Prostate gland (tissue), 2 donors: Measurements from ENCODE around the gene LPCAT3. TPM values are rescaled to one million over a fixed set of nuclear protein-coding genes. Genes with fewer than 3 reads are reported as not detected.

ENCODE experiments used
- DNase-seq: peaks from one replicate; pipeline ENCODE4 v3.0.0-alpha.2; 2019; ENCODE audit warnings: low spot score
- H3K27ac ChIP-seq, 2 donors: fragments of 200-600 bp; sonication (generic); 2 replicates each; pipeline ENCODE4 v1.5.1; 2017 to 2019
- H3K27me3 ChIP-seq: fragments of 200-600 bp; sonication (generic); replicated peaks from 2 replicates; pipeline ENCODE4 v1.5.1; 2019; ENCODE audit not compliant: insufficient read depth
- H3K36me3 ChIP-seq, 2 donors: fragments of 200-600 bp; sonication (generic); 1 replicate in 1 of 2; 2 replicates in 1 of 2; pipeline versions ENCODE4 v1.5.1 to v1.8.1; 2017 to 2019
- H3K4me1 ChIP-seq: fragments of 200-600 bp; sonication (generic); replicated peaks from 2 replicates; pipeline ENCODE4 v1.5.1; 2019
- H3K4me3 ChIP-seq, 2 donors: fragments of 200-600 bp; sonication (generic); 2 replicates each; pipeline ENCODE4 v1.5.1; 2017 to 2019
- H3K9me3 ChIP-seq: fragments of 200-600 bp; sonication (generic); 2 replicates; pipeline ENCODE4 v1.5.1; 2017
- POLR2A ChIP-seq: fragments of 450-650 bp; IDR thresholded peaks from one replicate; pipeline ENCODE4 v1.6.1; 2016; ENCODE audit warnings: antibody characterized with exemption, mild to moderate bottlenecking
- POLR2AphosphoS5 ChIP-seq: sonication (generic); formaldehyde crosslinking; IDR thresholded peaks from one replicate; pipeline ENCODE4 v1.6.1; 2017; ENCODE audit warnings: antibody characterized with exemption
- WGBS: methylation state at CpG from one replicate; pipeline ENCODE4 v1.1.5; 2018; 5-methylcytosine and 5-hydroxymethylcytosine counted together
- intact Hi-C: fragments of 100-400 bp; cut with DNase I; formaldehyde crosslinking; loops from one replicate; pipeline ENCODE4 v1.14.2; 2022
- total RNA-seq, 2 donors: library from RNA; depleted of rRNA; stranded (reverse); fragments of >200 nt; gene quantifications; one replicate each; pipeline ENCODE4 v1.1.0, GENCODE V29; 2016
- TF ChIP-seq, protein P1 (sequence below), 4 experiments: fragments of 200-600 bp in 2 of 4; fragments of 450-650 bp in 2 of 4; sonication (generic) in 2 of 4; IDR thresholded peaks; 1 replicate in 3 of 4; 2 replicates in 1 of 4; pipeline ENCODE4 v1.5.1; 2016 to 2019; ENCODE audit warnings: antibody characterized with exemption in 4 of 4, mild to moderate bottlenecking in 2 of 4, moderate library complexity in 2 of 4

LPCAT3 gene
- total RNA-seq, 2 donors from 2014 or later, result 59.9 to 86.9 TPM

DNA sequence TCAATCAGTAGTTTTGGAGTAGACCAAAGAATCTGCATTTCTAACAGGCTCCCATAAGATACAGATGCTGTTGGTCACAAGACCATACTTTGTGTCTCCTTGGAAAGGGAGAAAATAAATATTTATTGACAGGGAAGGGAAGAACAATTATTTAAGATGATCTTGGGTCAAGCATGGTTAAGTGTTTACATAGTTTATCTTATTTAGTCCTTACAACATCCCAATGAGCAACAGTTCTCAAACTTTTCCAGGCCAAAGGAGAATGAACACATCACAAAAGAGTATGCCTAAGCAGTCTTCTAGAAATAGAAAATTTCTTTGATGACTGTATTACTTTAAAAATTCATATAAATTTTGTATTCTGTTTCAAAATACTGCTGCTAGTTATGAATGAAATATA, 8.8 kb downstream of the LPCAT3 start:
- no peak for DNase-seq
- intact Hi-C loops, result no loop called here
- TF ChIP-seq POLR2AphosphoS5, result no peak
- TF ChIP-seq, protein P1, sequence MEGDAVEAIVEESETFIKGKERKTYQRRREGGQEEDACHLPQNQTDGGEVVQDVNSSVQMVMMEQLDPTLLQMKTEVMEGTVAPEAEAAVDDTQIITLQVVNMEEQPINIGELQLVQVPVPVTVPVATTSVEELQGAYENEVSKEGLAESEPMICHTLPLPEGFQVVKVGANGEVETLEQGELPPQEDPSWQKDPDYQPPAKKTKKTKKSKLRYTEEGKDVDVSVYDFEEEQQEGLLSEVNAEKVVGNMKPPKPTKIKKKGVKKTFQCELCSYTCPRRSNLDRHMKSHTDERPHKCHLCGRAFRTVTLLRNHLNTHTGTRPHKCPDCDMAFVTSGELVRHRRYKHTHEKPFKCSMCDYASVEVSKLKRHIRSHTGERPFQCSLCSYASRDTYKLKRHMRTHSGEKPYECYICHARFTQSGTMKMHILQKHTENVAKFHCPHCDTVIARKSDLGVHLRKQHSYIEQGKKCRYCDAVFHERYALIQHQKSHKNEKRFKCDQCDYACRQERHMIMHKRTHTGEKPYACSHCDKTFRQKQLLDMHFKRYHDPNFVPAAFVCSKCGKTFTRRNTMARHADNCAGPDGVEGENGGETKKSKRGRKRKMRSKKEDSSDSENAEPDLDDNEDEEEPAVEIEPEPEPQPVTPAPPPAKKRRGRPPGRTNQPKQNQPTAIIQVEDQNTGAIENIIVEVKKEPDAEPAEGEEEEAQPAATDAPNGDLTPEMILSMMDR (IDR thresholded peaks at IDR 0.05), result no peak
- no peak for TF ChIP-seq POLR2A
- Histone ChIP-seq H3K27me3 (no peaks in the 10 kb centered on the region), H3K9me3 (no peaks in the 10 kb centered on the region), H3K27ac (no peak overlapping the region), H3K4me3 (no peak overlapping the region), H3K4me1 (no peaks in the 10 kb centered on the region), H3K36me3 (no peaks in the 10 kb centered on the region)

DNA sequence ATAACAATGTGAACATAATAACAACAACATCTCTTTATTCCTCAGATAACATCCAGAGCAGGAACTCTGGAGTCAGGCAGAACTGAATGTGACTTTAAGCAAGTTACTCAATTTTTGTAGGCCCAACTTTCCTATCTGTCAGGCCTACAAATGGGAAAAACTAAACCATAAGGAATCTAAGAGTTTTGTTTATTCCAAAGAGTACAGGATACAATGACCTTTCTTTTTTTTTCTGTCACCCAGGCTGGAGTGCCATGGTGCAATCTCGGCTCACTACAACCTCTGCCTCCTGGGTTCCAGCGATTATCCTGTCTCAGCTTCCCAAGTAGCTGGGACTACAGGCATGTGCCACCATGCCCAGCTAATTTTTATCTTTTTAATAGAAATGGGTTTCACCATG, 9.4 kb downstream of the LPCAT3 start:
- H3K9me3 ChIP-seq, result no peaks in the 10 kb centered on the region
- 98% methylated on average over 2 of the region's 2 CpGs for WGBS
- H3K4me1 ChIP-seq, result no peaks in the 10 kb centered on the region
- TF ChIP-seq POLR2AphosphoS5 (no peak), POLR2A (no peak)
- TF ChIP-seq, protein P1 (IDR thresholded peaks at IDR 0.05), result no peak
- DNase-seq, result no peak
- no peaks in the 10 kb centered on the region for H3K27me3 ChIP-seq
- intact Hi-C loops, result no loop called here
- no peak overlapping the region for H3K4me3 ChIP-seq
- no peak overlapping the region for H3K27ac ChIP-seq
- no peaks in the 10 kb centered on the region for H3K36me3 ChIP-seq

DNA sequence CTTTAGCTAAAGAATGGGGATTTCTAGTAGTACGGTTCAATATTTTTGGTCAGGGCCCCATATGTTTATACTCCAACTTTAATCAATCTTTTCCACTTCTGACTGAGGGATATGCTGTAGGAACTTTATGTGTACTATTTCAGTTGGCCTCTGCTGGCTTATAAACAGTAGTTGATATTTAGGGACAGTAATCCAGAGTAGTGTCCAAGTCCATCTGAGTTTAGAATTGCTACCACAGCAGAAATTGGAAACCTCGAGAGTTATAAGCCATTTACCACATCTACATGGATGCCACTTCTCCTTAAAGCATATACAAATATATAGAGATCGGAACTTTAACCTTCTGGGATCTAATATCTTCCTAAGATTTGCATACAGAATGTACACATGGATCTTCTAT, 11.6 kb downstream of the LPCAT3 start:
- Histone ChIP-seq H3K4me3 (no peak overlapping the region), H3K27ac (no peak overlapping the region), H3K36me3 (no peaks in the 10 kb centered on the region), H3K9me3 (no peaks in the 10 kb centered on the region), H3K27me3 (no peaks in the 10 kb centered on the region), H3K4me1 (no peaks in the 10 kb centered on the region)
- no peak for DNase-seq
- TF ChIP-seq, protein P1 (IDR thresholded peaks at IDR 0.05), result no peak
- WGBS, result 94% methylated on average over 3 of the region's 3 CpGs
- intact Hi-C loops, result no loop called here

DNA sequence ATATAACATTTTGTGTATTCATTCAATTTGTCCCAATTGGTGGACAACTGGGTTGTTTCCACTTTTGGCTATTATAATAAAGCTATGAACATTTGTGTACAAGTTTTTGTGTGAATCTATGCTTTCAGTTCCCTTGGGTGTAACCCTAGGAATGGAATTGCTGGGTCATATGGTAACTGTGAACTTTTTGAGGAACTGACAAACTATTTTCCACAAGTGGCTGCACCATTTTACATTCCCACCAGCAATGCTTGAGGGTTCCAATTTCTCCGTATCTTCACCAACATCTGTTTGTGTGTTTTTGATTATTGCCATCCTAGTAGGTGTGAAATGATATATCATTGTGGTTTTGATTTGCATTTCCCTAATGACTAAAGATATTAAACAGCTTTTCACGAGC, 13.0 kb downstream of the LPCAT3 start:
- H3K36me3 ChIP-seq, result no peaks in the 10 kb centered on the region
- H3K9me3 ChIP-seq, result no peaks in the 10 kb centered on the region
- H3K4me1 ChIP-seq, result no peaks in the 10 kb centered on the region
- no peak overlapping the region for H3K4me3 ChIP-seq
- no peak for DNase-seq
- WGBS, result 96% methylated on average over 2 of the region's 2 CpGs
- H3K27ac ChIP-seq, result no peak overlapping the region
- H3K27me3 ChIP-seq, result no peaks in the 10 kb centered on the region
- intact Hi-C loops, result no loop called here
- TF ChIP-seq POLR2AphosphoS5, result no peak
- TF ChIP-seq, protein P1 (IDR thresholded peaks at IDR 0.05), result no peak
- no peak for TF ChIP-seq POLR2A

DNA sequence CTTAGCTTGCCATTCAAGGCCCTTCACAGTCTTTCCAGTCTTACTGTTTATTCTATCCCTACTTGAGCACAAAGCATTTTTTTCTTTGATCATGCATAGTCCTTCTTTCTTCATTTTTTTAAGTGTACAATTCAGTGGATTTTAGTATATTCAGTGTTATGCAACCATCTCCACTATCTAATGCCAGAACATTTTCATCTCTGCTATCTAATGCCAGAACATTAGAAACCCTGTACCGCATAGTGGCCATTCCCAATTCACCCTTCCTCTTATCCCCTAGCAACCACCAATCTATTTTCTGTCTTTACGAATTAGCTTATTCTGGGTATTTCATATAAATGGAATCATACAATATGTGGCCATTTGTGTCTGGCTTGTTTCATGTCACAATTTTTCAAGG, 13.4 kb downstream of the LPCAT3 start:
- no peaks in the 10 kb centered on the region for H3K9me3 ChIP-seq
- no peak for DNase-seq
- intact Hi-C loops, result no loop called here
- H3K27ac ChIP-seq, result no peak overlapping the region
- no peaks in the 10 kb centered on the region for H3K4me1 ChIP-seq
- WGBS, result 94% methylated on average over 2 of the region's 2 CpGs
- H3K27me3 ChIP-seq, result no peaks in the 10 kb centered on the region
- no peak for TF ChIP-seq POLR2A
- no peak for TF ChIP-seq POLR2AphosphoS5
- TF ChIP-seq, protein P1 (IDR thresholded peaks at IDR 0.05), result no peak
- H3K36me3 ChIP-seq, result no peaks in the 10 kb centered on the region
- no peak overlapping the region for H3K4me3 ChIP-seq
